NB4 (cell line): ENCODE results near the gene AIF1.

ENCODE experiments used
- CTCF ChIP-seq: IDR thresholded peaks from one replicate; pipeline ENCODE4 v1.5.1; 2012; ENCODE audit warnings: low read depth, low read length
- MAX ChIP-seq: IDR thresholded peaks from 2 replicates; pipeline ENCODE4 v1.6.1; 2011; ENCODE audit warnings: low read depth, low read length
- MYC ChIP-seq: IDR thresholded peaks from 2 replicates; pipeline ENCODE4 v1.6.1; 2011; ENCODE audit warnings: low read depth, low read length
- POLR2A ChIP-seq: IDR thresholded peaks from 2 replicates; pipeline ENCODE4 v1.6.1; 2011; ENCODE audit warnings: mild to moderate bottlenecking; ENCODE audit not compliant: insufficient read length; ENCODE audit errors: extremely low read depth

GRCh38 chr6:31622684-31623091 is 7.7 kb downstream of the AIF1 start:
- TF ChIP-seq POLR2A, result no peak
- TF ChIP-seq CTCF, result no peak
- no peak for TF ChIP-seq MYC
- TF ChIP-seq MAX, result no peak
